AG10803 (cell line): ENCODE data around the gene IKZF4.

Experiments used
- DNase-seq: peaks from one replicate; pipeline ENCODE4 v3.0.0; 2010; ENCODE audit warnings: low read depth
- H3K4me3 ChIP-seq: 2 replicates; pipeline ENCODE4 v1.5.1; 2011; ENCODE audit warnings: mild to moderate bottlenecking, low read length, control low read depth
- CTCF ChIP-seq: conservative IDR thresholded peaks from 2 replicates; pipeline ENCODE4 v1.5.1; 2011; ENCODE audit warnings: mild to moderate bottlenecking, low read length, control low read depth, inconsistent platforms

IKZF4 gene

GRCh38 chr12:56031987-56032386 is 11.1 kb downstream of the IKZF4 start:
- H3K4me3 ChIP-seq = no peak overlapping the region
- TF ChIP-seq CTCF = no peak
- no peak for DNase-seq

- H3K4me3 ChIP-seq = no peak overlapping the region
- DNase-seq = no peak
- TF ChIP-seq CTCF = no peak
Observed at GRCh38 chr12:56034586-56035332, 13.9 kb downstream of the IKZF4 start.

- H3K4me3 ChIP-seq = no peak overlapping the region
- DNase-seq = no peak
- no peak for TF ChIP-seq CTCF
Observed at GRCh38 chr12:56037161-56037560, 16.3 kb downstream of the IKZF4 start.

- H3K4me3 ChIP-seq = no peak overlapping the region
- no peak for DNase-seq
- no peak for TF ChIP-seq CTCF
Observed at GRCh38 chr12:56038022-56038655, 17.3 kb downstream of the IKZF4 start.

GRCh38 chr12:56040151-56040550 is 19.3 kb downstream of the IKZF4 start:
- TF ChIP-seq CTCF = no peak
- no peak for DNase-seq
- no peak overlapping the region for H3K4me3 ChIP-seq

- H3K4me3 ChIP-seq = peak overlapping the region; percentile 70
- TF ChIP-seq CTCF = no peak
- DNase-seq = no peak
Observed at GRCh38 chr12:56040963-56041551, 20.2 kb downstream of the IKZF4 start.
